Activated naive CD4-positive, alpha-beta T cell treated with anti-CD3 and anti-CD28 coated beads, Interleukin-2, amount 50 U/mL, for 16 hours (primary cell): ENCODE results near the gene PTPN11.

ENCODE experiments used
- DNase-seq: peaks from one replicate; pipeline ENCODE4 v3.0.0-alpha.2; 2020

Gene PTPN11

GRCh38 chr12:112555621-112556233 lies 137.0 kb downstream of the PTPN11 start:
- no peak for DNase-seq

- DNase-seq, result no peak
Observed at GRCh38 chr12:112557951-112558630, 139.3 kb downstream of the PTPN11 start.
